HG02973 (cell line): ENCODE measurements around the gene KANSL1.
"Not testable (repeated sequence)": the region's sequence is repeated elsewhere in the genome, so short reads cannot be mapped to it uniquely, and the experiment has no call there.

Experiments used
- ATAC-seq: cut with Tn5 transposase; IDR thresholded peaks from one replicate; pipeline ENCODE4 v1.9.1; 2021; ENCODE audit warnings: moderate library complexity; ENCODE audit not compliant: unreplicated experiment

KANSL1 gene

DNA sequence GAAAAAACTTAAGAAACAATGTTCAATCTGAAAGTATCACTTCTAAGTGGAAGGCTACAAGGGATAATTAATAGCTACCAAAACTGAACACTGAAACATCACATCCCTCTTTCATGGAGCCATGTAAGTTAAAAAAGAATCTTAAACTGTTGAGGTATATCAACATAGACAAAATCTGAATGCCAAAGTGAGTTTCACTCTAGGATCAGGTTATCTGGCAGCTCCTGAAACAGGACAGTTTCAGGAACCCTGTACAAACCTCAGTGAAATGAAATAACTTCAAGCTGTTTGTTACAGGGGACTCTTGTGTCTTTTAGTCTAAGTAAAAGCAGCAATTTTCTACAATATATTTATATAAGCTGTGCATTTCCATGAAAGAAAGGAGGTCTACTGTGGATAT lies 73.2 kb downstream of the KANSL1 start:
- ATAC-seq, result no peak

DNA sequence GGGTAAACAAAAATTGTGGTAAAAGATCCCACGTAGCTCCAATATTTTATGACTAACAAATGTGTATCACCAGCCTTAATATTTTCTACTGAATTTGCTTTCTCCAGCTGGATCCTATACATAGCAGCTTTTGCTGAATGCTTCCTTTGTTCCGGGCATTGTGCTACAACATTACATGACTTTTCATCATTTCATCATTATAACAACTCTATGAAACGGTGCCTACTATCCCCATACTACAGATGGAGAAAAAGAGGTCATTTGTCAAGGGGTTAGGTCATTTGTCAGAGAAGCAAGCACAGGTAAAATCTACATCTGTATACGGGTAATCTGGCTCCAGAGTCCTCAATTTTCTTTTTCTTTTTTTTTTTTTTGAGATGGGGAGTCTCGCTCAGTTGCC lies 74.3 kb downstream of the KANSL1 start:
- no peak for ATAC-seq

DNA sequence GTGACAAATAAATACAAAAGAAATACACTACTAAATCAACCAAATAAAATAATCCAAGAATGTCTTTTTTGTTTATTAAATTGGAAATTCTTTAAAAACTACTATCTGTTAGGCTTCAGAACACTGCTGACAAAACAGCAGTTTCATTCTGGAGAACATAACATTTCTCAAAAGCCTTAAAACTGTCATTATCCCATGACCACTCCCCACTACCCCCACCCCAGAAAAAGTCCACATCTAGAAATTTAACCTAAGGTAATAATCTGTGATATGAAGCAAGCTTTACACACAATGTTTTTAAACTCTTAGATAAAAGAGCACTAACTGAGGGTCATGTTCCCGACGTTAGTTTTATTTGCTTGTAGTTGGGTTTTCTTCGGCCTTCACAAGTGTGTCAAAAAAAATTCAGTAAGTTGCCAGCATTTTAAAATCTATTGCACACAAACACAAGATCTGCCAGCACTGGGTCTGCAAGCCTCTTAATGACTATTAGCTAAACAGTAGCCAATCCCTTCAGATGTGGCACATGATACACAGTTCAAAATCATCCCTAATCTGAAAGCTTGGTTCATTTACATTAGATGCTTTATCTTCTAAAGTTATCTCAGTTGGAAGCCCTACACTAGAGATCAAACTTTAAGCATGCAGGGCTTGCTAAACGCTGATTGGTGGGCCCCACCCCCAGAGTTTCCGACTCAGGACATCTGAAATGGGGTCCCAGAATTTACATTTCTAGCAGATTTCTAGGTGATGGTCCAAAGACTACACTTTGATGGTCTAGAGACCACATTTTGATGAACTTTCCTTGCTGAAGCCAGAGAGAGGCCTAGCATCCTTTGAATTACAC lies 75.2 kb downstream of the KANSL1 start:
- ATAC-seq, result no peak

DNA sequence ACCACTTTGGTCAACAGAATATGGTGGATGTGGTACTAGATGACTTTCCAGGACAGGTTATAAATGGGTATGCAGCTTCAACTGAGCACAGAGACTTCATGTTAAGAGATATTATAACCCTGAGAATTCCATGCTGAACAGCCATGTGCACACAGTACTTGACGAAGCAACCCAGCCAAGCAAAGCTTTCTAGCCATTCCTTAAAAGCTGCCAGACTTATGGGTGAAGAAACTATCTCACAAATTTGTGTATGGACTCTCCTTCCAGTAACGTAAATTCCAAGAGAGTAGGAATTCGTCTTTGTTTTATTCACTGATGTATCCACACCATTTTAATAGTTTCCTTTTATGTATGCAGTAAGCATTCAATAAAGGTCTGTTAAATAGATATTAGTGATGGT lies 76.1 kb downstream of the KANSL1 start:
- ATAC-seq, result no peak

DNA sequence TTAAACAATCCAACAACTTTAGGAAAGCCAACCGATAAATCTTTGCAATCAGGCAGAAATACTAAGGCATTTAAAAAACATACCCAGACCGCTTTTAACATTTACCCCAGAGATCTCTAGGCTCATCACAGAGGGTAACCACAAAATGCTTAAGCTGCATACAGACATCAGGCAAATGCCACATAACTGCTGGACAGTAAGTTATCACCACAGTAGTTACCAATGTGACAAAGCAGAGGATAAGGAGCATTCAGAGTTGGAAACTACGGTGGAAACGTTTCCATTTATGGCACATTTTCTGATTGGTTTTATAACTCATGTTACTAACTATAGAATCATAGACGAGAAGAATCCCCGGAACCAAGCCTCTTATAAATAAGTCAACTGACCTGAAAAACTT lies 77.5 kb downstream of the KANSL1 start:
- ATAC-seq, result no peak

DNA sequence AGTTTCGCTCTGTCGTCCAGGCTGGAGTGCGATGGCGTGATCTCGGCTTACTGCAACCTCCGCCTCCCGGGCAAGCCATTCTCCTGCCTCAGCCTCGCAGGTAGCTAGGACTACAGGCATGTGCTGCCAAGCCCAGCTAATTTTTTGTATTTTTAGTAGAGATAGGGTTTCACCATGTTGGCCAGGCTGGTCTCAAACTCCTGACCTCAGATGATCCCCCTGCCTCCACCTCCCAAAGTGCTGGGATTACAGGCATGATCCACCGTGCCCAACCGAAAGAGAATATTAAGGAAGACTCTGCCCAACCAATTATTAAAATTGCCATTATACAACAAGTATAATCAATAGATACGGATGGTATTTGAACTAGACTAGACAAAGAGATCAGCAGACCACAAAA lies 82.0 kb downstream of the KANSL1 start:
- ATAC-seq, result not testable (repeated sequence)

DNA sequence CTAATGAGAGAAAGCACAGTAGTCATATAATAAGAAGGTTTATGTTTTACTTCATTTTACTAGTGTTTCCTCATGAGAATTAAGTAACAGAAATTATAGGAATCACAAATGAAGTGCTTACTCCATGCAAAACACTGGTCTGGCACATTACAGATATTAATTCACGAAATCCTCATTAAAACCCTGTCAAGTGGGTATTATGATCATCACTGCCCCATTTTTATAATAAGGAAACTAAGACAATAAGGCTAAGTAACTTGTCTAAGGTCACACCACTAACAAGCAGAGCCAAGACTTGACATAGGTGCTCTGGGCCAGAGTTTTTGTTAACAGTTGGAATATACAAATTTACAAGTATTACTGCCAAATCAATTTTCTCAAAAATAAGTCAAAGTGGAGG lies 83.0 kb downstream of the KANSL1 start:
- ATAC-seq, result no peak

DNA sequence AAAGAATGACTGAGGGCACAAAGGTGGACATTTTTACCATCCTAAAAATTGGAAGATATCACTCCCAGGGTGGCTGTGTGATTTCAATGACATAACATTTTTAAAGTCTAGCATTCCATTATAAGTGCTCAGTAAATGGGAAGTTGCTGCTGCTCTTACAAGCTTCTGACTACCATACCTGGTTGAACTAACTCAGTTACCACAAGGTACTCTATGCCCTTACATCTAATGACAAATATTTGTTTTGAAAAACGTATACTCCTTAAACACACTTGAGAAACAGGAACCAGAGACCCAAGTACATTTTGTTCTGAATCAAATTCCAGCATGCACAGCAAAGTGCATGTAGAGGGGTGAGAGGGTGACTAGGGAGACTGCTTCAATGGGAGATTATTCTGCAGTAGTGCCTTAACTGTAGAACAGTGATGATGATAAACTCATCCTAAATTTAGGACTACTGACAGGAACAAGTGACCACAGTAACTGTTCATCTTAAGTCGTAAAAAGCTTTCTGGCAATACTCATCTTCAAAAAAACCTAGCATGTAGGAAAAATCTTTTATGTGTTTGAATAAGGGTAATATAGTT lies 83.5 kb downstream of the KANSL1 start:
- no peak for ATAC-seq

DNA sequence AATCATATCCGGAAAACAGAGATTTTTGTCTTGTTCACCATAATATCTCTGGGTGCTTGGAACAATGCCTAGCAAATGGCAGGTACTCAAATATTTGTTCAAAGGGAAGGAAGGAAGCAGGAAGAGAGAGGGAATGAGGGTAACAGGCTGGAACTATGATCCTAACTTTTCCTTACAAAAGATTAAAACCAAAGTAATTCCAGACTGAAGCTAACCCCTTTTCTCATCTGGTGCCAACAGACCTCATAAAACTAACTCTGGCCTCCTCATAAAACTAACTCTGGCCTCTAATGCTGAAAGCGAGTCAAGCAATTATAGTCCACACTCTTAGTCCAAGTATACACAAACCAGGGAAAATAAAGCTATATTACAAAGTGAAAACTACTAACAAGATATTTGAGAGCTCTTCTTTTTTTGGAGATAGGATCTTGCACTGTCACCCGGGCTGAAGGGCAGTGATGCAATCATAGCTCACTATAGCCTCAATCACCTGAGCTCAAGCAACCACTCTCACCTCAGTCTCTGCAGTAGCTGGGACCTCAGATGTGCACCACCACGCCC lies 84.6 kb downstream of the KANSL1 start:
- ATAC-seq, result no peak

DNA sequence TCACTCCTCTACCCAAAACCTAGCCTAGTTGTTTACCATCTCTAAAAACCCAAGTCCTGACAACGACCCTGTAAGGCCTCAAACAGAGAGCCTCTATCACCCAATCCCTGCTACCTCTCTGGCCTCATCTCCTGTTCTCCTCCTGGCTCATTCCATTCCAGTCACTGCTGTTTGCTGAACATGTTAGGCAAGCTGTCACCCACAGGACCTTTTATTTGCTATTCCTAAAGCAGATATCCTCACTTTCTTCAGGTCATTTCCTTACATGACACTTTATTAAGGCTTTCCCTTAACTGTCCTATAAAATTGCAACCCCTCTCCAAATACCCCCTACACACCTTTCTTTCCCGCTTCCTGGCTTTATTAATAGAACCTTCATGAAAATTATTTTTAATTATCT lies 85.1 kb downstream of the KANSL1 start:
- no peak for ATAC-seq

DNA sequence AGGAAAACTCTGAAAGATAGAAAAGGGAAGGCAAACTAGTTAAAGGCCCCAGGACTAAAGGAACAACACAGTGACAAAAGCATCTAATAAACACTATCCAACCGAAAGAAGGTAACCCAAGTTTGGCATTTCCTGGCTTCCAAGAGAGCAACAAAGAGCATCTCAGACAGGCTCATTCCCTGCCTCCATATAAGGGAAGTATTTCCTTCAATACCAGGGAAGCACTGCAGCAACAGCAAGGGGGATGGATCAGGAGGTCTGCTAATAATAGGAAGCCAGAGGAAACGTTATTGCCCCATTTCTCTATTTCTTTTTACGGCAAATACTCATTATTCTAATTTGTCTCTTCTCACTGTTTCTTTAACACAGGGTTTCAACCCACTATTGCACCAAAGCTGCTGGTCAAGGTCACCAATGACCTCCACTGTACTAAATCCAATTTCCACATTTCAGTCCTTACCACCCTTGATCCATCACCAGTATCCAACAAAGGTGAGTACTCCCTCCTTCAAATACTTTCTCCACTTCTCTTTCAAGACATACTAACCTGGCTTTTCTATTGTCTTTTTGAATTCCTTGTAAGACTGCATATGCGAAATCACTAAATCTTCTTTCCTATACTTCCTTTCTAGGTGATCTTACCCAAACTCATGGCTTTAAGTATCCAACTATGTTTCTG lies 86.1 kb downstream of the KANSL1 start:
- no peak for ATAC-seq

DNA sequence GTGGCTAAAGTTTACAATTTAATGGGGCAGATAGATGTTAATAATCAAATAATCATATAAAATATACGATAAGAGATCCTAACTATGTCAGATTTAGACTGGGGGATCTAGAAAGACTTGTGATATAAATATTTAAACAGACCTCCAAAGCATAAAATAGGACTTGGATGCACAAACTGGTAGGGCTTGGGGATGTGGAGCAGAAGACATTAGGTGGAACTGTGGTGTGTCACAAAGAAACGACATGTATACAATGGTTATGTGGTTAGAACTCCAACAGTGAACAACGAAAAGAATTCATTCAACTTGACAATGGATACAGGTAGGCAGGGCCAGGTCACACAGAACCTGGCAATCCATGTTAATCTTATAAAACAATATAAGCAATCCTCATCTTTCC lies 90.4 kb downstream of the KANSL1 start:
- not testable (repeated sequence) for ATAC-seq

DNA sequence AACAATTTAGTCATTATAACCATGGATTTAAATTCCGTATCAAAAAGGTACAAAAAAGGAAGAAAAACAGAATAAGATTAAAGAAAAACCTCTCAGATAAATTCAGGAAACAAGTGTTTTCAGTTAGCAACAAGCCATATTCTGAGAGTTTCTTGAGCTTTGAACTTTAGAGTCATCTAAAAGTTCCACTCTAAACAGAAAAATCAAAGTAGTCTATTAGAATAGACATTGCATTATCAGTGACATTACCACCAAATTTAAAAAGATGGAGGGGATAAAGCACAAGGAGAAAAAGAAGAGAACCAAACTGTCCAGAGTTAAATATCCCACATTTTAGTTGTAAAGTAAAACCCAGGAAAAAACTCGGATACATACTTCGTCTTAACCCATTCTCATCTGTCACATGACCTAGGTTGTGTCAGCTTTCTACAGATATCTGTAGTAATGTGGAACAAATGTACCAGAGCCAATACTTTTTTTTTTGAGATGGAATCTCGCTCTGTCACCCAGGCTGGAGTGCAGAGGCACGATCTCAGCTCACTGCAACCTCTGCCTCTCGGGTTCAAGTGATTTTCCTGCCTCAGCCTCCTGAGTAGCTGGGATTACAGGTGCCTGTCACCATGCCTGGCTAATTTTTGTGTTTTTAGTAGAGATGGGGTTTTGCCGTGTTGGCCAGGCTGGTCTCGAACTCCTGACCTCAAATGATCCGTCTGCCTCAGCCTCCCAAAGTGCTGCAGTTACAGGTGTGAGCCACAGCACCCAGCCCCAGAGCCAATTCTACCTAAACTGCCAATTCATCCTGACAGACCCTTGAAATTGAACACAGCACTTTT lies 91.2 kb downstream of the KANSL1 start:
- not testable (repeated sequence) for ATAC-seq

DNA sequence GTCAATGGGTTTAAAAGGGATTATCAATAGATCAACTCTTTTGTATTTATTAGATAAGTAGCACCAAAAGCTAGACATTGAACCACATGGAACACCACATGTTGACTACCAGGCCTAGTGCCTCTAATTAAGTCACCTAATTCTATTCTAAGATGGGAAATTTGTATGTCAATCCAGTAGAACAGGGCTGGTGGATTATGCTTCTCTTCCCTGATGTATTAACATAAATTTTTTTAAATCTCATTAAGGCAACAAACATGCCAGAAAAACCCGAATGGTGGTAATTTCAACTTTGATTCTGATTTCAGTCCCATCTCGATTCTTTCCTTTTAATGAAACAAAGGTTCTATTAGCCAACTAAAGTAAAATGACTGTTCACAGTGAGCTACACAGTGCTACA lies 92.6 kb downstream of the KANSL1 start:
- ATAC-seq, result no peak

DNA sequence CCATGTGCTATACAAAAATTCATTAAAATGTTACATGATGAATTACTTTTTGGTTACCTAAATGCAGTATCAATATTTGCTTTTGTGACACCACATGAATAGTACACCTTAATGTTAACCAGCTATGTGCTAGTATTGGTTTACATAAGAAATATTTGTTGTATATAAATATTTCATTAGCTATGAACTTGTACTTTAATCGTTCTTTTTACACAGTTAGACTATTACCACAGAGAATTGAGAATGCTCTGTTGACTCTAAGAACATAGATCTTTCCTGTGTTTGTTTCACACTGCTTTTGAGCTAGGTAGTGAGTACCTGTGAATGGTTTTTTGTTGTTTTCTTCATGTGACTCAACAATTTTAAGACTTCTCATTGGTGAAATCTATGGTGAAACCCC lies 93.4 kb downstream of the KANSL1 start:
- no peak for ATAC-seq

DNA sequence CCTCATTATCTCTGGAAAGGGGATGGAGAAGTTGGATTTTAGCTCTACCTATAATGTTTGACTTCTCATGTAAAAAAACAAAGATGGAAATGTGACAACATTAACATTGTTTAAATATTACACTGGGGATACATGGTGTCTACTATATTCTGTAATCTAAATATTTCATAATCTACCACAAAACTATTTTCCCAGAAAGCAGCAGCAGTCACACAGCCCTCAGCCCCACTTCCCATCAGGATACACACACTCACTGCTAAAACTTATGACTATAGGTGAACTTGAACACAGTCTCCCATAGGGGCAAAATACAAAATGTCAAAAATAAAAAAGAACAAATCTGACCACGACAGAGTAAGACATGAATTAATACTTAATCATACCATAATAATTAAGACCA lies 95.7 kb downstream of the KANSL1 start:
- ATAC-seq, result no peak

DNA sequence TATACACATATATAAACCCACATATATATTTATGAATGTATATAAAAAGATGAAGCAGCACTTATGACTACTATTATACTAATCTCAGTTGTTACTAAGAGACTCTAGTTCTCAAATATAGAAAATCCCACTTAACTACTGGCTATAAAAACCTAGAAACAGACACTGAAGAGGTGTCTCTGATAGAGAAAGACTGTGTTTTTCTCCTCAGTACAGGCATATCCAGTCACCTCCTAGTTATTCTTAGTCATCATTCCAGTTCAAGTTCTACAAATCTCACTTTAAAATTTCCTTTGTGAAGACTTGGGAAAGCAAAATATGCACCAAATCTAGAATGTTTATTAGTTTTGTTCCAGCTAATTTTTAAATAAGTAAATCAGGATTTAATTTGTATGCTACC lies 100.2 kb downstream of the KANSL1 start:
- ATAC-seq, result no peak

DNA sequence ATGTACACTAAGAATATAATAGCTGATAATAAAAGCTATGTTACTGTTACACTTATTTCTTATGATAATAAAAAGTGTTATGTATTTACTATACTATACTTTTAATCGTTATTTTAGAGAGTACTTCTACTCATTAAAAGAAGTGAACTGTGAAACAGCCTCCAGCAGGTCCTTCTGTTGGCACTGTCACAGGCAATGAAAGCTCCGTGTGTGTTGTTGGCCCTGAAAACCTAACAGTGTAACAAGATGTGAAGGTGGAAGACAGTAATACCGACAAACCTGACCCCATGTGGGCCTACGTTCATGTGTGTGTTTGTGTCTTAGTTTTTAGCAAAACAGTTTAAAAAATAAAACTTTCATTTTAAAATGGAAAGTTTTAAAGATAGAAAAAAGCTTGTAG lies 102.4 kb downstream of the KANSL1 start:
- ATAC-seq, result no peak

DNA sequence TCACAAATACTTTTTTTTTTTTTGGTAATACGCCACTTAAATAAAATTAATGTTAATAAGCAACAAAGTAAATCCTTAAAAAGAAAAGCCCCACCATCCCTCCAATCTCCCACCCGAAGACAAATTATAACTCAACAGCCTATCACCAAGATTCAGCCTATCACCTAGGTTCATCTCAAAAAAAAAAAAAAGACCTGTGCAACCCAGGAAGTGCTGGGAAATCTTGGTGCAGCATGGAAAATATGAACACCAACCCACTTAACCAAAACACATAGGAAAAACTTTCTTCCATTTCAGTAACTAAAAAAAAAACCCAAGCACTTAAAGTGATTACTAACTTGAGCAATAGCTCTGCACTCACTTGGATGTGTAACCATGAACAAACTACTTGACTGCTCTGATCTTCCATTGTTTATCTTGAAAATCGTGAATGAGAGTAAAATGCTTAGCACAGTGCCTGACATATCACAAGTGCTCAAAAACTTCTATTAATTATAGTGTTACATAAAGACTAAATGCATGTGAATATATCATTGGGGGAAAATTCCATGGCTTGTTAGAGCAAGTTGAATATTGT lies 103.8 kb downstream of the KANSL1 start:
- ATAC-seq, result no peak

DNA sequence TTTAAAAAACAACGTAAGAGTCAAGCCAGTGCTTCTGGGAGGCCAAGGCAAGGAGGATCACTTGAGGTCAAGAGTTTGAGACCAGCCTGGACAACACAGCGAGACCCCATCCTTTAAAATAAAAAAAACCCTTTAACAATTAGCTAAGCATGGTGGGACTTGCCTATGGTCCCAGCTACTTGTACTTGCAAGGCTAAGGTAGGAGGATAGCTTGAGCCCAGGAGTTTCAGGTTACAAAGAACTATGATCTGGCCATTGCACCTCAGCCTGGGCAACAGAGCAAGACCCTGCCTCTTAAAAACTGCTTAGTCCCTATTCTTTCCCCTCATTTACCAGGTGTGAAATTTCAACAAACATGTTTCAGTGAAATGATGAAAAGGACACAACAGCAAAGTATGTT lies 104.6 kb downstream of the KANSL1 start:
- no peak for ATAC-seq

DNA sequence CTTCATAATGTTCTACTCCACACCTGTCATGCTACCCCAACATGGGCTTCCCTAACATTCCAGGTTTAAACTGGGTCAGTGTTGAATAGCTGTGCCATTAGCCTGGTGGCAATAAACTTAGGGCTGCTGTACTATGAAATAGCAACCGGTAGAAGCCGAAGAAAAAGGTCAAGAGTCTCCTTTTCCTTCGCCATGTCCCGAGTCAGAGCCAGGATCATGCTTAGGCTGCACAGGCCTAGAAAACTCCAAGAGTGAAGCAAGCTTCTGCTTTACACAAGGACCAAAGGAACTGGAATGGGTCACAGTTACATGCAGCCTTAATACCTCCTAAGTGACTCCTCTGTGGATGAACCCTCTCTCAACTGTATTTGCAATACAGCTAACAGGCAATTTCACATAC lies 105.4 kb downstream of the KANSL1 start:
- not testable (repeated sequence) for ATAC-seq
